HFFc6 (cell line): ENCODE results near the gene CCDC51. TPM values are rescaled to one million over a fixed set of nuclear protein-coding genes. Genes with fewer than 3 reads are reported as not detected.

Experiments used
- DNase-seq: peaks from one replicate; pipeline ENCODE4 v3.0.0-alpha.2; 2018
- H3K27ac Mint-ChIP-seq: 2 replicates; pipeline ENCODE4 v1.8.0; 2020; ENCODE audit warnings: mild to moderate bottlenecking, mixed read lengths
- H3K27me3 Mint-ChIP-seq: 2 replicates; pipeline ENCODE4 v1.8.0; 2021; ENCODE audit warnings: mild to moderate bottlenecking, moderate library complexity, mixed read lengths; ENCODE audit not compliant: insufficient read depth
- H3K36me3 Mint-ChIP-seq: 2 replicates; pipeline ENCODE4 v1.8.0; 2021; ENCODE audit warnings: low read depth, mixed read lengths
- H3K4me1 Mint-ChIP-seq: 2 replicates; pipeline ENCODE4 v1.8.0; 2020; ENCODE audit warnings: low read depth, mixed read lengths
- H3K4me3 Mint-ChIP-seq: 2 replicates; pipeline ENCODE4 v1.8.0; 2020; ENCODE audit warnings: mild to moderate bottlenecking, moderate library complexity, mixed read lengths
- H3K9me3 Mint-ChIP-seq: 2 replicates; pipeline ENCODE4 v1.8.0; 2020; ENCODE audit warnings: mild to moderate bottlenecking, mixed read lengths
- CTCF ChIP-seq: fragments of 200-600 bp; sonication (generic); IDR thresholded peaks from 2 replicates; pipeline ENCODE4 v1.5.0; 2021; ENCODE audit warnings: antibody characterized with exemption, mild to moderate bottlenecking
- total RNA-seq, 6 experiments: library from RNA; stranded (reverse); fragmentation: NEBNext Ultra II Directional; extraction: Animal tissue kit (Norgen Biotek cat#: 25700); gene quantifications; 2 replicates in 1 of 6; 3 replicates in 5 of 6; pipeline ENCODE4 v1.2.3, GENCODE V29; 2021

The CCDC51 gene
- total RNA-seq, 6 experiments from 2014 or later: 10.1 to 15.3 (median 12.5) TPM

DNA sequence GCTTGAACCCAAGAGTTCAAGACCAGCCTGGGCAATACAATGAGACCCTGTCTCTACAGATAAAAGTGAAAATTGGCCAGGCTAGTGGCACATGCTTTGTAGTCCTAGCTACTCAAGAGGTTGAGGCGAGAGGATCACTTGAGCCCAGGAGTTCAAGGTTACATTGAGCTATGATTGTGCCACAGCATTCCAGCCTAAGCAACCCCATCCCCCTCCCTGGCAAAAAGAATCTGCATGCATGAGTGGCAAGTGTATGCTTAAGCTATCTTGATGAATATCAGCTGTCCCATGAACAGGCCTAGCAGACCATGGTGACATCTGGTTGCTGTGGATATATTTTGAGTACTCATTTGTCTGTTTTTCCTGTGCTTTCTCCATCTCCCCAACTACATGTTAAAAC is 11.4 kb upstream of the CCDC51 start:
- no peak for DNase-seq
- no peak for TF ChIP-seq CTCF
- peaks cover 27% of the 10 kb centered on the region; the same call in 1 of the 2 replicates for H3K36me3 Mint-ChIP-seq
- no peak overlapping the region for H3K27ac Mint-ChIP-seq
- no peaks in the 10 kb centered on the region for H3K9me3 Mint-ChIP-seq
- H3K4me1 Mint-ChIP-seq: peaks cover 23% of the 10 kb centered on the region
- peaks cover under 1% of the 10 kb centered on the region; the same call in 1 of the 2 replicates for H3K27me3 Mint-ChIP-seq
- H3K4me3 Mint-ChIP-seq: no peak overlapping the region

DNA sequence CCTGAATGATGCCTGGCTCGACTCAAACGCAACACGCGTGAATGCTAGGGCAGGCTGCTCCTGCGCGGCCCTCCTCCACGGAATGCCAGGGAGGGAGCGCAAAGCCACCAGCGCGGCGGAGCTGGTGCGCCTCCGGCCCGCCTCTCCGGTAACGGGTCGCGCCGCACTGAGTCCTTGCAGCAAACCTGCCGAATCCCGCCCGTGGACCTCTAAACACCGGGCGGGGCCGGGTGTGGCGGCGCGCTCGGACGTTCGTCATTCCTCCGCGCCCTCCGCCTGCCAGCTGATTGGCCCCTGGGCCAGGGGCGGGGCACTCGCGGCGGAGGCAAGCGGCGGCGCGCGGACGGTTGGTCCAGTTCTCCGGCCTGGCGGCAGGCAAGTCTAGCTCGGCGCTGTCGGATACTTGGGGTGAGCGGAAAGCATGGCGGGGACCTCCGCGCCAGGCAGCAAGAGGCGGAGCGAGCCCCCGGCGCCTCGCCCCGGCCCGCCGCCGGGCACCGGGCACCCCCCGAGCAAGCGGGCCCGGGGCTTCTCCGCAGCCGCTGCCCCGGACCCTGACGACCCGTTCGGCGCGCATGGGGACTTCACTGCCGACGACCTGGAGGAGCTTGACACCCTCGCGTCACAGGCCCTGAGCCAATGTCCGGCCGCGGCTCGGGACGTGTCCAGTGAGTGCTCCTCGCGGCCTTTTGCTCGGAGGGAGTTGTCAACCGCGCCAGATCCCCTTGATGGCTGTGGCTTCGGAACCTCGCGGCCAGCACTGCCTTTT is 6.7 kb upstream of the CCDC51 start, which contains the start of gene ATRIP:
TSS of gene ATRIP (plus strand) at position 313 of the 769 bp plus-strand sequence. CDS start at position 422, 109 bp downstream.
- H3K36me3 Mint-ChIP-seq: peaks cover 20% of the 10 kb centered on the region; the same call in 1 of the 2 replicates
- no peaks in the 10 kb centered on the region for H3K9me3 Mint-ChIP-seq
- H3K27ac Mint-ChIP-seq: peak within 1 kb of the TSS; percentile 90

GRCh38 chr3:48446043-48446424 is 6.1 kb upstream of the CCDC51 start:
- no peak for DNase-seq
- H3K4me1 Mint-ChIP-seq: peaks cover 43% of the 10 kb centered on the region
- H3K27ac Mint-ChIP-seq: peak overlapping the region; percentile 90
- peak overlapping the region; percentile 92 for H3K4me3 Mint-ChIP-seq
- TF ChIP-seq CTCF: no peak
- H3K9me3 Mint-ChIP-seq: no peaks in the 10 kb centered on the region
- peaks cover 5% of the 10 kb centered on the region; the same call in 1 of the 2 replicates for H3K27me3 Mint-ChIP-seq
- H3K36me3 Mint-ChIP-seq: peaks cover 21% of the 10 kb centered on the region; the same call in 1 of the 2 replicates

More for the DNA sequence above, 6.7 kb upstream of the CCDC51 start, which contains the start of gene ATRIP:
- no peak; the same call in 1 of the 2 replicates for TF ChIP-seq CTCF
- Mint-ChIP-seq H3K27me3 (peaks cover 5% of the 10 kb centered on the region; the same call in 1 of the 2 replicates), H3K4me1 (peaks cover 40% of the 10 kb centered on the region), H3K4me3 (peak within 1 kb of the TSS; percentile 92)
- DNase-seq: peak; percentile 82

GRCh38 chr3:48445277-48445882 is 5.5 kb upstream of the CCDC51 start:
- no peak for TF ChIP-seq CTCF
- Mint-ChIP-seq H3K4me3 (peak overlapping the region; percentile 92), H3K9me3 (no peaks in the 10 kb centered on the region), H3K4me1 (peaks cover 43% of the 10 kb centered on the region), H3K27ac (peak overlapping the region; percentile 90), H3K36me3 (peaks cover 27% of the 10 kb centered on the region; the same call in 1 of the 2 replicates), H3K27me3 (peaks cover 5% of the 10 kb centered on the region; the same call in 1 of the 2 replicates)
- no peak for DNase-seq

DNA sequence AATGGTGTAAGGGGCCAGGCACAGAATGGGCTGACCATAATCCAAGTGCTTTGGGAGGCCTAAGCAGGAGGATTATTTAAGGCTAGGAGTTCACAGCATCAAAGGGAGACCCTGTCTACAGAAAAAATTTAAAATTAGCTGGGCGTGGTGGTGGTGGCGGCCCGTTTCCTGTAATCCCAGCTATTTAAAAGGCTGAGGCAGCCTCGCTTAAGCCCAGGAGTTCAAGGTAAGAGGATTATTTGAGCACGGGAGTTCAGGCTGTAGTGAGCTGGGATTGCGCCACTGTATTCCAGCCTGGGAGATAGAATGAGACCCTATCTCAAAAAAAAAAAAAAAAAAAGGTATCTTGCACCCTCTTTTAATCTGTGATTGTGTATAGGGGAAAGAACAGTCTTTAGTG is 2.0 kb upstream of the CCDC51 start:
- no peak for TF ChIP-seq CTCF
- H3K9me3 Mint-ChIP-seq: no peaks in the 10 kb centered on the region
- peaks cover 5% of the 10 kb centered on the region; the same call in 1 of the 2 replicates for H3K27me3 Mint-ChIP-seq
- peak overlapping the region; percentile 98; the same call in 1 of the 2 replicates for H3K4me3 Mint-ChIP-seq
- no peak for DNase-seq
- H3K4me1 Mint-ChIP-seq: peaks cover 36% of the 10 kb centered on the region
- H3K27ac Mint-ChIP-seq: peak overlapping the region; percentile 78
- peaks cover 18% of the 10 kb centered on the region; the same call in 1 of the 2 replicates for H3K36me3 Mint-ChIP-seq
